Nephron (organoid): Measurements from ENCODE around the gene ANAPC7.

ENCODE experiments used
- H3K27ac Mint-ChIP-seq, 3 experiments: 2 replicates each; pipeline ENCODE4 v1.8.0; 2020; ENCODE audit warnings: mixed read lengths in 3 of 3, mild to moderate bottlenecking in 2 of 3, moderate library complexity in 1 of 3
- H3K27me3 Mint-ChIP-seq: 2 replicates; pipeline ENCODE4 v1.8.0; 2021; ENCODE audit warnings: low read depth, mild to moderate bottlenecking, moderate library complexity, mixed read lengths
- H3K36me3 Mint-ChIP-seq: 2 replicates; pipeline ENCODE4 v1.8.0; 2020; ENCODE audit warnings: low read depth, mixed read lengths
- H3K4me1 Mint-ChIP-seq: 2 replicates; pipeline ENCODE4 v1.8.0; 2020; ENCODE audit warnings: mixed read lengths
- H3K4me3 Mint-ChIP-seq, 3 experiments: 2 replicates each; pipeline ENCODE4 v1.8.0; 2020; ENCODE audit warnings: mild to moderate bottlenecking in 3 of 3, mixed read lengths in 3 of 3, moderate library complexity in 2 of 3
- H3K9me3 Mint-ChIP-seq: 2 replicates; pipeline ENCODE4 v1.8.0; 2020; ENCODE audit warnings: mixed read lengths
- CTCF ChIP-seq, 3 experiments: fragments of 200-600 bp; sonication (generic); IDR thresholded peaks; one replicate each; pipeline ENCODE4 v1.5.0; 2021; ENCODE audit warnings: antibody characterized with exemption in 3 of 3; ENCODE audit not compliant: unreplicated experiment in 3 of 3

Gene ANAPC7

GRCh38 chr12:110355073-110355472, 48.4 kb downstream of the ANAPC7 start:
- no peak overlapping the region for H3K4me3 Mint-ChIP-seq
- H3K27ac Mint-ChIP-seq = no peak overlapping the region
- TF ChIP-seq CTCF (IDR thresholded peaks at IDR 0.05; ENCODE audit: unreplicated experiment in 3 of 3) = peak in 2 of 3 experiments; percentile 23 to 28
- no peaks in the 10 kb centered on the region for H3K27me3 Mint-ChIP-seq
- H3K36me3 Mint-ChIP-seq = peaks cover 15% of the 10 kb centered on the region
- H3K9me3 Mint-ChIP-seq = no peaks in the 10 kb centered on the region
- H3K4me1 Mint-ChIP-seq = peaks cover 6% of the 10 kb centered on the region

GRCh38 chr12:110354172-110354780, 49.2 kb downstream of the ANAPC7 start:
- H3K9me3 Mint-ChIP-seq = no peaks in the 10 kb centered on the region
- TF ChIP-seq CTCF (IDR thresholded peaks at IDR 0.05; ENCODE audit: unreplicated experiment in 3 of 3) = no peak
- peak overlapping the region in 2 of 3 experiments; percentile 5 to 29 for H3K27ac Mint-ChIP-seq
- no peak overlapping the region for H3K4me3 Mint-ChIP-seq
- no peaks in the 10 kb centered on the region for H3K27me3 Mint-ChIP-seq
- H3K36me3 Mint-ChIP-seq = peaks cover 23% of the 10 kb centered on the region
- H3K4me1 Mint-ChIP-seq = peaks cover 14% of the 10 kb centered on the region

- H3K9me3 Mint-ChIP-seq = no peaks in the 10 kb centered on the region
- H3K4me1 Mint-ChIP-seq = peaks cover 17% of the 10 kb centered on the region
- no peak overlapping the region for H3K4me3 Mint-ChIP-seq
- TF ChIP-seq CTCF (IDR thresholded peaks at IDR 0.05; ENCODE audit: unreplicated experiment in 3 of 3) = no peak
- H3K27me3 Mint-ChIP-seq = no peaks in the 10 kb centered on the region
- peaks cover 29% of the 10 kb centered on the region for H3K36me3 Mint-ChIP-seq
- peak overlapping the region; percentile 5 to 29 (median 10) for H3K27ac Mint-ChIP-seq
Observed at GRCh38 chr12:110353211-110353965, 50.1 kb downstream of the ANAPC7 start.

GRCh38 chr12:110352401-110352800, 51.1 kb downstream of the ANAPC7 start:
- Mint-ChIP-seq H3K4me3 (no peak overlapping the region), H3K4me1 (peaks cover 17% of the 10 kb centered on the region), H3K9me3 (no peaks in the 10 kb centered on the region), H3K27me3 (no peaks in the 10 kb centered on the region), H3K36me3 (peaks cover 37% of the 10 kb centered on the region), H3K27ac (no peak overlapping the region)
- TF ChIP-seq CTCF (IDR thresholded peaks at IDR 0.05; ENCODE audit: unreplicated experiment in 3 of 3) = no peak

GRCh38 chr12:110351119-110351518, 52.4 kb downstream of the ANAPC7 start:
- Mint-ChIP-seq H3K27ac (peak overlapping the region in 1 of 3 experiments; percentile 47), H3K36me3 (peaks cover 49% of the 10 kb centered on the region), H3K9me3 (no peaks in the 10 kb centered on the region), H3K4me3 (no peak overlapping the region), H3K4me1 (peaks cover 17% of the 10 kb centered on the region), H3K27me3 (no peaks in the 10 kb centered on the region)
- no peak for TF ChIP-seq CTCF (IDR thresholded peaks at IDR 0.05; ENCODE audit: unreplicated experiment in 3 of 3)
